IMR-90 (cell line): Measurements from ENCODE around the gene NTMT2. TPM values are rescaled to one million over a fixed set of nuclear protein-coding genes. Genes with fewer than 3 reads are reported as not detected.

Experiments
- ATAC-seq: fragments of 200-7000 bp; cut with Tn5 transposase; 2 replicates; pipeline ENCODE4 v1.9.1; 2020; ENCODE audit warnings: low read depth, mild to moderate bottlenecking, moderate library complexity
- BruUV-seq: library from RNA; stranded (reverse); fragments of 400-500 nt; replicated peaks from 2 replicates; lab custom pipeline; 2021; lab: Mats Ljungman, UMichigan
- CTCF ChIA-PET: fragments of 300-600 bp; formaldehyde crosslinking; extraction: SDS; loops from one replicate; lab custom pipeline; 2021; ENCODE audit warnings: antibody characterized with exemption; lab: Yijun Ruan, JAX
- POLR2A ChIA-PET: fragments of 300-600 bp; sonication (Branson Sonifier 250); formaldehyde crosslinking; loops from one replicate; lab custom pipeline; 2022; ENCODE audit warnings: antibody characterized with exemption; ENCODE audit not compliant: unreplicated experiment; lab: Charles Lee
- DNase-seq: peaks from one replicate; pipeline ENCODE4 v3.0.0; 2013
- H2AFZ ChIP-seq: replicated peaks from 2 replicates; pipeline ENCODE3; 2013; ENCODE audit warnings: low read length, mild to moderate bottlenecking; ENCODE audit not compliant: poor library complexity
- H2AK5ac ChIP-seq: 2 replicates; pipeline ENCODE4 v1.6.1; 2013; ENCODE audit warnings: low read depth, low read length, inconsistent platforms
- H2AK9ac ChIP-seq: replicated peaks from 2 replicates; pipeline ENCODE3; 2013; ENCODE audit warnings: mild to moderate bottlenecking, low read depth, low read length, moderate library complexity; ENCODE audit not compliant: poor library complexity
- H2BK120ac ChIP-seq: 2 replicates; pipeline ENCODE4 v1.6.1; 2013; ENCODE audit warnings: low read depth, low read length, inconsistent platforms
- H2BK15ac ChIP-seq: 3 replicates; pipeline ENCODE4 v1.6.1; 2013; ENCODE audit warnings: low read depth, low read length, inconsistent platforms
- H2BK20ac ChIP-seq: 2 replicates; pipeline ENCODE4 v1.6.1; 2013; ENCODE audit warnings: low read depth, mild to moderate bottlenecking, inconsistent platforms, low read length, moderate library complexity
- H2BK5ac ChIP-seq: 2 replicates; pipeline ENCODE4 v1.6.1; 2013; ENCODE audit warnings: mild to moderate bottlenecking, low read depth, low read length, inconsistent platforms; ENCODE audit not compliant: poor library complexity, severe bottlenecking
- H3K14ac ChIP-seq: replicated peaks from 2 replicates; pipeline ENCODE4 v1.6.1; 2013; ENCODE audit warnings: low read depth, low read length, inconsistent platforms
- H3K18ac ChIP-seq: 2 replicates; pipeline ENCODE4 v1.6.1; 2013; ENCODE audit warnings: low read depth, low read length, control low read depth
- H3K23ac ChIP-seq: 2 replicates; pipeline ENCODE4 v1.6.1; 2013; ENCODE audit warnings: low read depth, low read length, inconsistent platforms
- H3K27ac ChIP-seq: 2 replicates; pipeline ENCODE4 v1.5.1; 2013; ENCODE audit warnings: mild to moderate bottlenecking, control low read depth, low read length; ENCODE audit not compliant: insufficient read depth
- H3K27me3 ChIP-seq: 2 replicates; pipeline ENCODE4 v1.6.1; 2013; ENCODE audit warnings: low read length; ENCODE audit not compliant: control insufficient read depth, insufficient read depth
- H3K36me3 ChIP-seq: 2 replicates; pipeline ENCODE4 v1.6.1; 2013; ENCODE audit warnings: low read length, mixed read lengths; ENCODE audit not compliant: control insufficient read depth, insufficient read depth
- H3K4ac ChIP-seq: 2 replicates; pipeline ENCODE4 v1.6.1; 2013; ENCODE audit warnings: low read depth, low read length, inconsistent platforms
- H3K4me1 ChIP-seq: 2 replicates; pipeline ENCODE4 v1.6.1; 2013; ENCODE audit warnings: low read length, mixed read lengths; ENCODE audit not compliant: control insufficient read depth, insufficient read depth
- H3K4me2 ChIP-seq: 2 replicates; pipeline ENCODE4 v1.6.1; 2013; ENCODE audit warnings: low read depth, mild to moderate bottlenecking, control low read depth, low read length, moderate library complexity
- H3K4me3 ChIP-seq: 2 replicates; pipeline ENCODE4 v1.5.1; 2013; ENCODE audit warnings: low read depth, mild to moderate bottlenecking, control low read depth, low read length, moderate library complexity; ENCODE audit not compliant: insufficient read depth
- H3K56ac ChIP-seq: 2 replicates; pipeline ENCODE4 v1.6.1; 2013; ENCODE audit warnings: low read length, inconsistent platforms; ENCODE audit not compliant: insufficient read depth; ENCODE audit errors: extremely low read depth
- H3K79me1 ChIP-seq, 2 experiments: 2 replicates each; pipeline ENCODE4 v1.6.1; 2013; ENCODE audit warnings: low read length in 2 of 2, inconsistent platforms in 1 of 2, low read depth in 1 of 2
- H3K9ac ChIP-seq: 2 replicates; pipeline ENCODE4 v1.6.1; 2013; ENCODE audit warnings: low read depth, low read length, control low read depth
- H3K9me1 ChIP-seq: 2 replicates; pipeline ENCODE4 v1.6.1; 2013; ENCODE audit warnings: low read length, inconsistent platforms; ENCODE audit not compliant: insufficient read depth
- H3K9me3 ChIP-seq: 2 replicates; pipeline ENCODE4 v1.6.1; 2013; ENCODE audit warnings: low read length; ENCODE audit not compliant: control insufficient read depth, insufficient read depth
- H4K20me1 ChIP-seq: 2 replicates; pipeline ENCODE4 v1.6.1; 2013; ENCODE audit warnings: low read length, inconsistent platforms; ENCODE audit not compliant: insufficient read depth
- H4K5ac ChIP-seq: 2 replicates; pipeline ENCODE4 v1.6.1; 2013; ENCODE audit warnings: mild to moderate bottlenecking, low read depth, low read length, control low read depth
- H4K8ac ChIP-seq, 2 experiments: 2 replicates each; pipeline ENCODE4 v1.6.1; 2013; ENCODE audit warnings: low read depth in 2 of 2, low read length in 2 of 2, control low read depth in 1 of 2, inconsistent platforms in 1 of 2
- H4K91ac ChIP-seq: 2 replicates; pipeline ENCODE4 v1.6.1; 2013; ENCODE audit warnings: low read depth, low read length, inconsistent platforms; ENCODE audit not compliant: insufficient read depth
- ELK1 ChIP-seq: fragments of 150-350 bp; IDR thresholded peaks from 2 replicates; pipeline ENCODE4 v1.6.1; 2016; ENCODE audit warnings: low read depth, mild to moderate bottlenecking, low read length, moderate library complexity, borderline replicate concordance
- POLR2A ChIP-seq: IDR thresholded peaks from 2 replicates; pipeline ENCODE4 v1.6.1; 2012; ENCODE audit warnings: mild to moderate bottlenecking, low read depth, low read length
- RCOR1 ChIP-seq: IDR thresholded peaks from 2 replicates; pipeline ENCODE4 v1.6.1; 2012; ENCODE audit warnings: mild to moderate bottlenecking, low read length, improper control_type of control experiment; ENCODE audit not compliant: insufficient replicate concordance
- RFX5 ChIP-seq: IDR thresholded peaks from 2 replicates; pipeline ENCODE4 v1.8.0; 2012; ENCODE audit warnings: low read depth, mild to moderate bottlenecking, low read length, moderate library complexity
- USF2 ChIP-seq: fragments of 150-350 bp; IDR thresholded peaks from 2 replicates; pipeline ENCODE4 v1.6.1; 2017; ENCODE audit warnings: mild to moderate bottlenecking, antibody characterized with exemption, low read length, low read depth
- dilution Hi-C: fragments of 300-500 bp; cut with HindIII; formaldehyde crosslinking; loops from one replicate; pipeline ENCODE4 v1.14.3; 2018; ENCODE audit warnings: low sequenced_read_pairs; ENCODE audit not compliant: unreplicated experiment
- in situ Hi-C: fragments of 300-500 bp; cut with MboI; formaldehyde crosslinking; loops from 3 replicates; pipeline ENCODE4 v1.14.3; 2019; ENCODE audit warnings: low sequenced_read_pairs, inconsistent platforms, mixed read lengths
- intact Hi-C: fragments of 100-400 bp; cut with micrococcal nuclease; formaldehyde crosslinking; loops from 2 replicates; pipeline ENCODE4 v1.10.0; 2022
- polyA plus RNA-seq, 3 experiments: library from polyadenylated mRNA; depleted of rRNA; stranded (reverse); fragments of >200 nt; gene quantifications; 2 replicates each; pipeline ENCODE4 v1.2.3, GENCODE V29; 2012; ENCODE audit warnings: low replicate concordance in 1 of 3
- total RNA-seq: library from RNA; depleted of rRNA; stranded (reverse); fragments of >200 nt; gene quantifications from 2 replicates; pipeline ENCODE4 v1.2.3, GENCODE V29; 2012

NTMT2 gene
- total and polyA plus RNA-seq, 2 of the 4 experiments (the other 2 are of a cell fraction), result not detected

- Histone ChIP-seq H3K23ac (no peak overlapping the region), H2AK9ac (no peak overlapping the region), H2BK20ac (no peak overlapping the region), H3K14ac (no peak overlapping the region), H2BK120ac (no peak overlapping the region), H3K18ac (no peak overlapping the region), H3K9ac (no peak overlapping the region), H2BK15ac (no peak overlapping the region), H4K91ac (no peak overlapping the region), H3K9me1 (no peaks in the 10 kb centered on the region), H3K27ac (no peak overlapping the region), H3K56ac (no peak overlapping the region), H4K5ac (no peak overlapping the region), H3K4ac (no peak overlapping the region), H3K4me3 (no peak overlapping the region), H2BK5ac (no peak overlapping the region), H2AFZ (no peak overlapping the region), H3K9me3 (no peaks in the 10 kb centered on the region), H3K79me1 (no peaks in the 10 kb centered on the region), H2AK5ac (no peak overlapping the region), H3K36me3 (no peaks in the 10 kb centered on the region), H3K4me1 (peaks cover 5% of the 10 kb centered on the region; the same call in 1 of the 2 replicates), H3K4me2 (no peak overlapping the region), H3K27me3 (no peaks in the 10 kb centered on the region), H4K8ac (no peak overlapping the region), H4K20me1 (no peaks in the 10 kb centered on the region)
- TF ChIP-seq RFX5 (no peak), POLR2A (no peak), USF2 (no peak), ELK1 (no peak), RCOR1 (no peak)
- intact Hi-C loops (no loop called here), in situ Hi-C loops (no loop called here), dilution Hi-C loops (no loop called here)
- POLR2A ChIA-PET, result no interaction called here
- BruUV-seq, result no TSS peak
- ATAC-seq, result no peak
- CTCF ChIA-PET, result no interaction called here
- no peak for DNase-seq
These were observed 54.4 kb downstream of the NTMT2 start for GRCh38 chr1:170200161-170200560.
